Muscle layer of colon (tissue), 2 donors: ENCODE measurements around the gene DNAJC8.

Source experiments
- H3K27ac ChIP-seq: one replicate; pipeline ENCODE4 v1.7.0; 2013; ENCODE audit warnings: low read depth, mild to moderate bottlenecking, low read length, moderate library complexity
- H3K27me3 ChIP-seq, 2 donors: one replicate each; pipeline ENCODE4 v1.7.0; 2013; ENCODE audit warnings: low read length in 2 of 2, mild to moderate bottlenecking in 2 of 2; ENCODE audit not compliant: insufficient read depth in 2 of 2, control insufficient read depth in 1 of 2
- H3K36me3 ChIP-seq: one replicate; pipeline ENCODE4 v1.7.0; 2013; ENCODE audit warnings: mild to moderate bottlenecking, low read length; ENCODE audit not compliant: insufficient read depth
- H3K4me1 ChIP-seq: one replicate; pipeline ENCODE4 v1.7.0; 2013; ENCODE audit warnings: mild to moderate bottlenecking, low read length; ENCODE audit not compliant: insufficient read depth
- H3K4me3 ChIP-seq, 2 donors: one replicate each; pipeline ENCODE4 v1.7.0; 2013; ENCODE audit warnings: low read length in 2 of 2, low read depth in 1 of 2, mild to moderate bottlenecking in 1 of 2, moderate library complexity in 1 of 2
- H3K9ac ChIP-seq: one replicate; pipeline ENCODE4 v1.7.0; 2013; ENCODE audit warnings: low read length
- H3K9me3 ChIP-seq: one replicate; pipeline ENCODE4 v1.7.0; 2013; ENCODE audit warnings: mild to moderate bottlenecking, low read length
- donor health status: abdominal sarcoma.
- donor health status: Adenocarcinoma of cecum.

The DNAJC8 gene

DNA sequence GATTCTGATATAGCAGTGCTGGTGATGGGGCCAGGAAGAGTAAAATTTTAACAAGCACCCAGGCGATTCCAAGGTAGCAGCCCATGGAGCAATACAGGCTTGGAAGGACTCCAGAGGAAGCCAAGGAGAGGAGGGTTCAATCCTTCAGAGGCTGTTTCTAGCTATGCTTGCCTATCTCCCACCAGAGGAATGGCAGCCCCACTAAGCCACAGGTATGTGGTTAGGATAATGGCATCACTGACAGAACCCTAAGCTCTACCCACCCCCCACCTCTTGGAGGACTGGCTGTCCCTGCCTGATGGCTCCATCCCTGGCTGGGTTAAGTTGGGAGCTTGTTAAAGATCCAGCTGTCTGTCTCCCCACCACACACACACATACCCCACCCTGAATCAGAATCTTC lies 37.0 kb downstream of the DNAJC8 start:
- H3K4me1 ChIP-seq, result no peaks in the 10 kb centered on the region
- H3K9me3 ChIP-seq, result no peaks in the 10 kb centered on the region
- H3K27ac ChIP-seq, result no peak overlapping the region
- no peaks in the 10 kb centered on the region for H3K27me3 ChIP-seq
- no peak overlapping the region for H3K4me3 ChIP-seq
- no peak overlapping the region for H3K9ac ChIP-seq
- H3K36me3 ChIP-seq, result peaks cover 23% of the 10 kb centered on the region

DNA sequence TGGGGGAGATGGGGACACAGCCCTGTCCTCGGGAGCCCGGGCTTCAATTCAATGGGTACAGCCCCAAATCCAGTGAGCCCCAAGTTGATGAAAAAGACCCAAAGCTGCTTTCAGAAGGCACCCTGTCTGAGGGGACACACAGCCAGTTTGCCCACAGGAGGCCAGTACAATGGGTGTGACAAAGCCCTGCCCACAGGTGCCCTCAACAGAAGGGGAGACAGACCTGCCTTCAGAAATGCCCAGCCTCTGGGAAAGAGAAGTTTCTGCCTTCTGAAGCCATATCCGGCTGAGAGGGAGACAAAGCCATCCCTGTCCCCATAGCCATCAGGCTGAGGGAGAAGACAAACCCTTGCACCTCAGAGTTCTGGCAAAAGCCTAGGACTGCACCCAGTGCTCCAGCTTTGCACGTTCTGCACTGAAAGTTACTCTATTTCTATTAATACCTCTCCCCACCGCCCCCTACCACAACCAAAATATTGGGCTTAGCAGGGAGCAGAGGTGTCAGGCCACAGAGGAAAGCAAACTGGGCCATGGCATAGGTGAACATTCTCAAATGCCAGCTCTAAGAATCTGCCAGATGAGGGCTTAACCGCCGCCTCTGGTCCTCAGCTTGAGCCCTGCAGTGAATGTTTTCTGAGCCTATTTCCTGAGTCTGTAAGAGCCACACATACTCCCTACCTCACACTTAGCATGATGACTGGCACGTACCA lies 38.3 kb downstream of the DNAJC8 start:
- H3K27ac ChIP-seq, result no peak overlapping the region
- no peak overlapping the region for H3K4me3 ChIP-seq
- no peaks in the 10 kb centered on the region for H3K27me3 ChIP-seq
- no peaks in the 10 kb centered on the region for H3K4me1 ChIP-seq
- no peaks in the 10 kb centered on the region for H3K9me3 ChIP-seq
- H3K9ac ChIP-seq, result no peak overlapping the region
- peaks cover 12% of the 10 kb centered on the region for H3K36me3 ChIP-seq

DNA sequence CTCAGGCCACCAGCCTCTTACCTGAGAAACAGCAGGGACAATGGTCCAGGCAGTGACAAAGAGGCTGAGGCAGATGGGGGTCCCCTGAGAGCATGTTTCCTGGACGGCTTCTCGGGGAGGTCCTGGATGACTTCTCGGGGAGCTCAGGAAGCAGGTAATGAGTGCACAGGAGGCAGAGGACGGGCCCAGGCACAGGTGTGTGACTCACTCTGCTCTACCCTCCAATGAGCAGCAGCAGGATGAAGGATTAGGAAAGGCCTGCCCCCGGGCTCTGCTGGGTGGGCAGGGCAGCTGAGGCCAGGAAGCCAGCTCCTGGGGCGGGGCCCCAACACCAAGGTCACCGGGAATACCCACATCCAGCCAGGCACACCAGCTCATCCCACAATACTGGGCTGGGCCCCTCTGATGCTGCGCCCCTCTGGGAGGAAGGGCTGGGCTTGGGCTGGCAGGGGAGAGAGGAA lies 39.1 kb downstream of the DNAJC8 start:
- Histone ChIP-seq H3K4me3 (no peak overlapping the region), H3K36me3 (peaks cover 4% of the 10 kb centered on the region), H3K4me1 (no peaks in the 10 kb centered on the region), H3K27ac (no peak overlapping the region), H3K27me3 (no peaks in the 10 kb centered on the region), H3K9me3 (no peaks in the 10 kb centered on the region), H3K9ac (no peak overlapping the region)

DNA sequence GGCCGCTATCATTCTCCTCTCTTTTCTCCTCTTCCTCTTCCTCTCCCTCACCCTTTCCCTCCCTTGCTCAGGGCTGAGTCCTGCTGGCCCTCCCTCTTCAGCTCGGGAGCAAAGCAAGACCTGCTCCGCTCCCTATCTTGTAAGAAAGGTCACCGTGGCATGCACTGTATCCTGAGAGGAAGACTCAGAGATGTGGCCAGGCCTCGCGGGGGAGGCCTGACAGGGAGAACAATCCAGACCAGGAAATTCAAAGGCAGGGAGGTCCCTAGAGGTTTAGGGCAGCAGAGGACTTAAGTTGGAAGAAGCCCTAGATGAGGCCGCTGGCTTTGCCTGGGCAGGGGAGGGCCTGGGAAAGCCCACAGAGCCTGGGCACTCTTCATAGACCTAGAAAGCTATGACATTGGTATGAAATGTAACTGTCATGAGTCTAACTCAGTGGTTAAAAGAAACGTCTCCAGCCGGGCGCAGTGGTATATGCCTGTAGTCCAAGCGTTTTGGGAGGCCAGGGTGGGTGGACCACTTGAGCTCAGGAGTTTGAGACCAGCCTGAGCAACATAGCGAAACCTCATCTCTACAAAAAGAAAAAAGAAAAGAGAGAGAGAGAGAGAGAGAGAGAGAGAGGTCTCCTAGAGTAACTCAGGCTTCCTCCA lies 41.7 kb downstream of the DNAJC8 start:
- Histone ChIP-seq H3K9ac (no peak overlapping the region), H3K9me3 (no peaks in the 10 kb centered on the region), H3K27ac (no peak overlapping the region), H3K36me3 (no peaks in the 10 kb centered on the region), H3K4me1 (no peaks in the 10 kb centered on the region), H3K4me3 (no peak overlapping the region), H3K27me3 (no peaks in the 10 kb centered on the region)

DNA sequence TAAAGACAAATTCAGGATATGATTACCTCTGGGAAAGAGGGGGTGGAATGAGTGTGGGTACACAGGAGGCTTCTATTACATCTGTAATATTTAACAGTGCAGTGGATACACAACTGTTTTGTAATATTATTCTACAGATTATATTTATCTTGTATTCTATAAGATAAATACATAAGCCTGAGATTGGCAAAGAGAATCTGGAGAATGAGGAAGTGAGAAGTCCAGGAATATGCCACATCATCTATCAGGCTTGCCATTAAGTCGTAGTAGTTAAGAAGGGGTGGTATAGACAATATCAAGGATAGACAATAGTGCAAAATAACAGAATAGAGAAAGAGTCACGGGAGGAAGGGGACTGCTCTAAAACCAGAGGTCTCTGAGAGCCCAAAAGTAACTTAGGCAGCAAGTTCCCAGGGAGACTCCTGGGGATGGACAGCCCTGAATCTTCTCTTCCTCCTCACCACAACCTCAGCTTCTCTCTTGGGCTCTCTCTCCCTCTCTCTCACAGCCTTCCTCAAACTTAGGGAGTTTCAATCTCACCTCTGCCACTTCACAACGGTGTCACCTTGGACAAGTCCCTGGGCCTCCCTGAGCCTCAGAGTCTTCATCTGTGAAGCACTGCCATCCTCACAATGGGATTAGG lies 42.4 kb downstream of the DNAJC8 start:
- Histone ChIP-seq H3K9ac (no peak overlapping the region), H3K27ac (no peak overlapping the region), H3K4me3 (no peak overlapping the region), H3K27me3 (no peaks in the 10 kb centered on the region), H3K4me1 (no peaks in the 10 kb centered on the region), H3K36me3 (no peaks in the 10 kb centered on the region), H3K9me3 (no peaks in the 10 kb centered on the region)

DNA sequence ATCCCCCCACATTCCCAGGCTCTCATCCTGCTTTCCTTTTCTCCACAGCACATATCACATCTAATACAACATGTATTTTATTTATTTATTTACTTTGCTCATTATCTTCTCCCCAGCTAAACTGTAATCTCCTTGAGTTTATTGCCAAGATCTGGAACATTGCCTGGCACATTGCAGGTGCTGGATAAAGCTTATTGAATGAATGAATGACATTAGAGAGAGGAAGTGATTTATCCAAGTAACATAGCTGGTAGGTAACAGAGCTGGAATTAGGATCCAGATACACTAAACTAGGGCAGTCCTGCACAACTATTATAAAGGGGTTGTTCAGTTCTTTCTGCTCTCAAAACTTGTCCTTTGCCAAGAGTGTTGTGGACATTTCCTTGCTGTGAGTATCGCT lies 47.8 kb downstream of the DNAJC8 start:
- Histone ChIP-seq H3K9ac (no peak overlapping the region), H3K4me3 (no peak overlapping the region), H3K4me1 (no peaks in the 10 kb centered on the region), H3K27me3 (no peaks in the 10 kb centered on the region), H3K27ac (no peak overlapping the region), H3K36me3 (no peaks in the 10 kb centered on the region), H3K9me3 (no peaks in the 10 kb centered on the region)

DNA sequence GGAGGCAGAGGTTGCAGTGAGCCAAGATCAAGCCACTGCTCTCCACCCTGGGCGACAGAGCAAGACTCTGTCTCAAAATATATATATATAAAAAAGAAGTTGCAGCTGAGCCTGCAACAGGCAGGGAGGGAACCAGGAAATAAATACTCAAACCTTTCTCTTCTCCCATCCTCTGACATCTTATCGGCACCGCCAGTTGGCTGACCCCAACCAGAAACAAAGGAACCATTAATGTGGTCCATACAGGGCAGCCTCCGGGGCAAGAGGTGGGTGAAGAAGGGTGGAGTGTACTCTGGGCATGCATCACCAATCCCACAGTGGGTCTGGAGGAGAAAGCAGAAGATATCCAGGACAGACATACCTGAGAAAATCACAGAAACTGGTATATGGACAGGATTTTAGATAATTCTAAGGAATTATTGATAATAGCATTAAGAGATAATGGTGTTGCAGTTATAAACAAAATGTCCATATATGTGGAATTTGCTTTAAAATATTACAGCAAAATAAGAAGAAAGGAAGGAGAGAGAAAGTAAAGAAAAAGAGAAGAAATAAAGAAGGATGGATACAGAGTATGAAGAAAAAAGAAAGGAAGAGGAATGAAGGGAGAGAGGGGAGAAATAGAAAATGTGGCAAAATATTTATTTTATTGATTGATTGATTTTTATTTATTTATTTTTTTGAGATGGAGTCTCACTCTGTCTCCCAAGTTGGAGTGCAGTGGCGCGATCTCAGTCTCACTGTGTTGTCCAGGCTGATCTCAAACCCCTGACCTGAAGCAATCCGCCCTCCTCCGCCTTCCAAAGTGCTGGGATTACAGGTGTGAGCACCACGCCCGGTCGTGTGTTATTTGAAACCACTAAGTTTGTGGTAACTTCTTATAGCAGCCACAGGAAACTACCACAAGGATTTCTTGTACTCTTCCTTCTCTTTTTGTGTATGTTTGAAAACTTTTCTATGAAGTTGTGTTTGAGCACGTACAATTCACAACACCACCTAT lies 52.2 kb downstream of the DNAJC8 start:
- Histone ChIP-seq H3K4me1 (no peaks in the 10 kb centered on the region), H3K36me3 (no peaks in the 10 kb centered on the region), H3K9me3 (no peaks in the 10 kb centered on the region), H3K4me3 (no peak overlapping the region), H3K9ac (no peak overlapping the region), H3K27ac (no peak overlapping the region), H3K27me3 (no peaks in the 10 kb centered on the region)

DNA sequence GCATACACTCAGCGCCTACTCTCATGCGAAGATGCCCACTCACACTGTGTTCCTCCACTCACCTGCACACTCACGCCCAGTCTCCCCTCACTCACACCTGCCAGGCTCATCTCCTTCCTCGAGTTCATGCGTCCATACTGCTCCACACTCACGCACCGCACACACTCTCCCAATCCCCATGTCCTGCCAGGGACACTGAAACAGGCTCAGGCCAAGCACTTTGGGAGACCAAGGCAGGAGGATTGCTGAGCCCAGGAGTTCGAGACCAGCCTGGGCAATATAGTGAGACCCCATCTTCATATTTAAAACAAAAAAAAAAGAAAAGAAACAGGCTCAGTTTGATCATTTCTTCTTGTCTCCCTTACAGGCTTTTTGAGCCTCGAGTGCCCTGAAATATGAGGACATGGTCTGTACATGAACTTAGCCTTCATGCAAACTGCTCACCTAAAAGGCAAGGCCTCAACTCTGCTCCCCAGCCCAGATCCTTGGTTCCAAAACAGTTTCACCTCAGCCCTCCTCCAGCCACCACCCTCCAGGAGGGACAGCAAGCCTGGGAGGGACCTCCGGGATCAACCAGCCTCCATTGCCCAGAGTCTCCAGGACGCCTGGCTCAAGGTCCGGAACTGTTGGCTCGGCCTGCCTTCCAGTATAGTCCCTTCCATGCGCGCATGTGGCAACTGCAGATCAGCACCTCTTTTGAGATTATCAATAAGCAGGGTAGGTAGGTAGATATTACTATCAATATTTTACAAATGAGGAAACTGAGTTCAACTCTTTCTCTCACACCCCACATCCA lies 53.9 kb downstream of the DNAJC8 start:
- Histone ChIP-seq H3K9ac (no peak overlapping the region), H3K27me3 (no peaks in the 10 kb centered on the region), H3K4me3 (no peak overlapping the region), H3K27ac (no peak overlapping the region), H3K36me3 (no peaks in the 10 kb centered on the region), H3K4me1 (no peaks in the 10 kb centered on the region), H3K9me3 (no peaks in the 10 kb centered on the region)

DNA sequence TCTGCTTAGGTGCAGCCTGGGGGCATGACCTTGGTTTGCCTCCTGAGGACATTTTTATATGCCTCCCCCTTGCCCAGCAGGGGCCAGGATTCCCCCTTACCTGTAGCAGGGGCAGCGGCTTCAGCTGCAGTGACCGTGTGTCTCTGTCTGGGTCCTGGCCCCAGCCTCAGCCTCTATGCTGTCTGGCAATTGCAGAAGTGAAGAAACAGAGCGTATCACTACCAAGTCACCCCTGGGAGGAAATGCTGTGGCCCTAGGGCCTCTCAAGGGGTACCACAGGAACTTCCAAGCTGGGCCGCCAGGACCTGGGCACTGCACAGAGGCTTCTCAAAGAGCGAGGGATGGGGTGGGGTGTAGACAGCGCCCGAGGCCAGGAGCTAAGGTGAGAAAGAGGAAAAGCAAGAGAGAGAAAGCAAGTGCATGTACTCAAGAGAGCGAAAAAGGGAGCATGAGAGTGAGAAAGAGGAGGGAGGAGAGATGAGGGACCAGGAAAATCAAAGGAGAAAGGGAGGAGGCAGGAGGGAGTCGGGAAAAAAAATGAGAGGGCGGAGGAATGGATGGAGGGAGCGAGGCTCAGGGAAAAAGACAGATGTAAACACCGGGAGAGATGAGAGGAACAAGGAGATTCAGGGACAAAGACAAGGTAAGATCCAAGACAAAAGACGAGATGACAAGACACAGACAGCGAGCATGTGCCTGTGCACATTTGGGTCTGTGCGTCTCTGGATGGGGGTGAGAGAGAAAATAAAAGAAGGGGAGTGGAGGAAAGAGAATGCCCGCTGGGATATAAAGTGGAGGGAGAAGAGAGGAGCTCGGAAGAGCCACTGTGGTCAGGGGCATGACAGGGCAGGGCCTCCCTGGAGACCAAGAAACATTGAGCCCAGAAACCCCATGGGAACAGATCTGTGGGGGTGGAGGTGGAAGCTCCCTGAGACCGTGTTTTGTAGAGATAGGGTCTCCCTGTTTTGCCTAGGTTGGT lies 56.0 kb downstream of the DNAJC8 start, which contains the start of gene PTAFR:
TSS of gene PTAFR (minus strand) at position 199 of the 979 bp plus-strand sequence. CDS start 25,669 bp downstream, outside the sequence.
- H3K9ac ChIP-seq, result no peak within 1 kb of the TSS
- H3K4me3 ChIP-seq, result no peak within 1 kb of the TSS
- H3K4me1 ChIP-seq, result no peaks in the 10 kb centered on the region
- H3K27ac ChIP-seq, result no peak within 1 kb of the TSS
- no peaks in the 10 kb centered on the region for H3K27me3 ChIP-seq
- no peaks in the 10 kb centered on the region for H3K36me3 ChIP-seq
- no peaks in the 10 kb centered on the region for H3K9me3 ChIP-seq
